GM19043 (cell line): ENCODE measurements around the gene GH2.
"Not testable (repeated sequence)": the region's sequence is repeated elsewhere in the genome, so short reads cannot be mapped to it uniquely, and the experiment has no call there.

Experiments used
- ATAC-seq: cut with Tn5 transposase; IDR thresholded peaks from one replicate; pipeline ENCODE4 v1.9.1; 2021; ENCODE audit warnings: low read depth; ENCODE audit not compliant: unreplicated experiment

Gene GH2

GRCh38 chr17:63874693-63875092, 7.1 kb downstream of the GH2 start:
- not testable (repeated sequence) for ATAC-seq

- not testable (repeated sequence) for ATAC-seq
Observed at GRCh38 chr17:63874061-63874626, 7.6 kb downstream of the GH2 start.

GRCh38 chr17:63873577-63873976, 8.2 kb downstream of the GH2 start, which contains the start of gene CSH2:
TSS of gene CSH2 (minus strand) at chr17:63873677. CDS start at chr17:63873614, 63 bp downstream.
- ATAC-seq = not testable (repeated sequence)

DNA sequence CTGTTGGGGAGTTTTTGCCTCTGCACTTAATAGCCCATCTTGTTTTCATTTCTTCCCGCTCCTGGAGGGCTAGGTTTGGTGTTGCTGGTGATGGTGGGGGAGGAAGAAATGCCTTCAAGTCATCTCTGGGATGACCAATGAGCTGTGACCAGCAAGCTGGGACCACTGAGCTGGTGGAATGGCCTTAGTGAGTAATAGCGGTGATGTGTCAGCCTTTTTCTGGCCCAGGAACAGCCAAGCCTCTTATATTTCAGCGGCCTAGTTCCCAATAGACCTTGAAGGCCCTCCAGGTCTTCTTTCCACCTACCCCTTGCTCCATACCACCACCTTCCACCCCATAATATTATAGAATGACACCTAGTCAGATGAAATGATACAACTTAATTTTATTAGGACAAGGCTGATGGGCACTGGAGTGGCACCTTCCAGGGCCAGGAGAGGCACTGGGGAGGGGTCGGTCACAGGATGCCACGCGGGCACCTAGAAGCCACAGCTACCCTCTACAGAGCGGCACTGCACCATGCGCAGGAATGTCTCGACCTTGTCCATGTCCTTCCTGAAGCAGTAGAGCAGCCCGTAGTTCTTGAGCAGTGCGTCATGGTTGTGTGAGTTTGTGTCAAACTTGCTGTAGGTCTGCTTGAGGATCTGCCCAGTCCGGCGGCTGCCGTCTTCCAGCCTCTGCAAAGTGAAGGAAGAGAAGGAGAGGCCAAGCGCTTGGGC, 9.9 kb downstream of the GH2 start:
- not testable (repeated sequence) for ATAC-seq

- not testable (repeated sequence) for ATAC-seq
Observed at GRCh38 chr17:63870292-63870665, 11.5 kb downstream of the GH2 start.

DNA sequence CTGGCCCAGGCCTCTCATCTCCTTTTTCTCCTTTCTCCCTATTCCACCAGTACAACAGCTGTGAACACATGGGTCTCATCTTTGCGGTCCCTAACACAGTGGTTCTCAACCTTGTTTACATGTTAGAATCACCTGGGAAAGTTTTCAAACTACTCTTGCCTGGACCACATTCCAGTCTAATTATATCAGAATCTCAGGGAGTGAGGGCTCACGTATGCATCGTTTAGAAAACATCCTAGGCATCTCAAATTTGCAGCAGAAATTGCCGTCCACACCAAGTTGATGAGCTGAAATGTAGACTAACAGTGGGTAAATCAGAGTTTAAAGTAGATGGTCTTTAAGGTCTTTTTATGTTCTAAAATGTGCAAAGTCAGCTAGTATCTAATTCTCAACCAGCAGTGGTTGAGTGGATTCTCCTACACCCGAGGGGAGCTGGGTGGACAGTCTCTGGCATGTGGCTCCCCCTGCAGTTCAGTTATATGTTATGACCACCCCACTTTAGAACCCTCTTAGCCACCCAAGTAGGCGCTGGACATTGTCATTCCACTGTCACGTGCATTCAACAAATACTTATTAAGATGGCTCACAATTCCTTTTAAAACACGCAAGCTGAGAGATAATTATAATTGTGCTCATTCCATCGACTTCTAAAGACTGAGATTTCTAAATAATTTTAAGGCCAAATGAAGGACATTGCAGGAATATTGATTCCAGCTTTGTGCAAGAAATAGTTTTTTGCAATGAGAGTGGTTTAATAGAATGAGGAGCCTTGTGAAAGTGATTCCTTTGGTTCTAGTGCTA, 12.1 kb downstream of the GH2 start:
- not testable (repeated sequence) for ATAC-seq

DNA sequence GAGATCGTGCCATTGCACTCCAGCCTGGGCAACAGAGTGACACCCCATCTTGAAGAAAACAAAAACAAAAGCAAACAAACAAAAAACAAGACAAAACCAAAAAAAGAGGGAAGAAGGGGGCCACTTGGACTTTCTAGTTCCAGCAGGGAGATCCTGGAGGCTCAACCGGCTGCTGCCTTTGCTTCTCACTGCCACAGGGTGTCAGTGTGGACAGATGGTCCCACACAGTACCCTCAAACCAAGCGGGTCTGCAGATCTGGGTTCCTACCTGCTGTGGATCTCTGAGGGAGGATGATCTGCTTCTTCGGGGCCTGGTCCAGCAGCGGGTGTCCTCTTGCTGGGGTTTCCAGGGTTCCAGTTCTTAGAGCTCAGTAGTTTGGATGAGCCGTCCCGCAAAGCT, 15.1 kb downstream of the GH2 start:
- ATAC-seq = not testable (repeated sequence)

DNA sequence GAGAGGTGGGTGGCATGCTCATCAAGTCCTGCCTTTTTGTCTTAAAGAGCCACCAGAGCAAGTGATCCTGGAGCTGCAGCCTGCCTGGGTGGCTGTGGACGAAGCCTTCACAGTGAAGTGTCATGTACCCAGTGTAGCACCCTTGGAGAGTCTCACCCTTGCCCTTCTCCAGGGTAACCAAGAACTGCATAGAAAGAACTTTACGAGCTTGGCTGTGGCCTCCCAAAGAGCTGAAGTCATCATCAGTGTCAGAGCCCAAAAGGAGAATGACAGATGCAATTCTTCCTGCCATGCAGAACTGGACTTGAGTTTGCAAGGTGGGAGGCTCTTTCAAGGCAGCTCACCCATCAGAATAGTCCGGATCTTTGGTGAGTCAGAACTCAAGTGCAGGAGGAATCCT, 22.5 kb downstream of the GH2 start:
- no peak for ATAC-seq

DNA sequence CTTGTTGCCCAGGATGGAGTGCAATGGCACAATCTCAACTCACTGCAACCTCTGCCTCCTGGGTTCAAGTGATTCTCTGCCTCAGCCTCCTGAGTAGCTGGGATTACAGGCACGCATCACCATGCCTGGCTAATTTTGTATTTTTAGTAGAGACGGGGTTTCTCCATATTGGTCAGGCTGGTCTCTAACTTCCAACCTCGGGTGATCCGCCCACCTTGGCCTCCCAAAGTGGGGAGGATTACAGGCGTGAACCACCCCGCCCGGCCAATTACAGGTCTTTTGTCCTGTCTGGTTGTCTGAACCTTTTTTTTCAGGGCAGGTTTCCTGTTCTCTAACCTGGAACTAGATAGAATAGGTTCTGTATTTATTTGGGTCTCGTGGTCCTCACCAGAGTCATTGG, 25.3 kb downstream of the GH2 start:
- ATAC-seq = not testable (repeated sequence)

DNA sequence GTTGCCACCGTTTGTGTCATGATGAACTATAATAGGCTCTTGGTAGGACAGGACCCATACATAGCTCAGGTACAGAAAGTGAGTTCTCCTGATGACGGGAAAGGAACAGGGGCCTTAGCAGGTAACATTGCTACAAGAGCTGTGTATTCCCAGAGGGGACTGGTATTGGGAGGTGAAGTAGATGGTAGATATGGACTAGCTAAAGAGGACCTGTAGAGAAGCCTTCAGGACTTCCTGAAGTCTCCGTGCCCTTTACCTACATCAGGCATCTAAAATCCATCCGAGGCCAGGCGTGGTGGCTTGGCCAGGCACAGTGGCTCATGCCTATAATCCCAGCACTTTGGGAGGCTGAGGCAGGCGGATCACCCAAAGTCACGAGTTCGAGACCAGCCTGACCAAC, 26.6 kb downstream of the GH2 start:
- ATAC-seq = no peak

DNA sequence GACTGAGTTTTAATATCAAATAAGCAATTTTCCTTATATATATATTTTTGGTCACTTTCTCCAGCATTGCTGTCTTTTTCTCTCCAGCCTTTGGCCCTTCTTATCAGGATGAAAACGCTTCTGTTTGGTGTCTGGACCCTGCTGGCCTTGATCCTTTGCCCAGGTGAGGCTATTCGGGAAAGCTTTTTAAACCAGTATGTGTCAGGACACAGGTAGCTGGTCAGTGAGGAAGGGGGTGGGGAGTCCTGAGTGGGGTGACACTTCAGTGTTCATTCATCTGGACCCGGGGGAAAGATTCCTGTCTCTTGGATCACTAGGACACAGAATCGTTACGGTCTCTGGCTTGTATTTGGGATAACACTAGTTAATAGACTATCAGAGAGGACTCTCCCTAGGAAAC, 27.0 kb downstream of the GH2 start:
- ATAC-seq = no peak

DNA sequence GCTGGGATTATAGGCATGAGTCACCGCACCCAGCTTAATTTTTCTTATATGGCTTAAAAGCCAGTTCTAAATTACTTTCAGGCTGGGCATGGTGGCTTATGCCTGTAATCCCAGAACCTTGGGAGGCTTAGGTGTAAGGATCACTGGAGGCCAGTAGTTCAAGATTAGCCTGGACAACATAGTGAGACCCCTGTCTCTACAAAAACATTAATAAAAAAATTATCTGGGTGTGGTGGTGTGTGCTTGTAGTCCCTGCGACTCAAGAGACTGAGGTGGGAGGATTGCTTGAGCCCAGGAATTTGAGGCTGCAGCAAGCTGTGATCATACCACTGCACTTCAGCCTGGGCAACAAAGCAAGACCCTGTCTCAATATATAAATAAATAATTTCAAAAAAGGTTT, 28.5 kb downstream of the GH2 start:
- no peak for ATAC-seq

DNA sequence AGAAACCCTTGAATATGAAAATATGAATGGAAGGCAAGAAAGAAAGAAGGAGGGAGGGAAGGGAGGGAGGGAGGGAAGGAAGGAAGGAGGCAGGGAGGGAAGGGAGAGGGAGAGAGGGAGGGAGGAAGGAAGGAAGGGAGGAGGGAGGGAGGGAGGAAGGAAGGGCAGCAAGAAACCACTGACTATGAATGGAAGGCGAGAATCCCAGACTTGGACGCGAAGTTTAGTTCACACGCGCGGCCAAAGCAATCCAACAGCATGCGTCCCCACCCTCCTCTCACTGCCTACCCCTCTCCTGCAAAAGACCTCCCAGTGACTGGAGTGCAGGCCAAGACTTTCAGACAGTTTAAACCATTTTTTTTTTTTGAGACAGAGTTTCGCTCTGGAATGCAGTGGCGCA, 31.3 kb downstream of the GH2 start:
- ATAC-seq = no peak

DNA sequence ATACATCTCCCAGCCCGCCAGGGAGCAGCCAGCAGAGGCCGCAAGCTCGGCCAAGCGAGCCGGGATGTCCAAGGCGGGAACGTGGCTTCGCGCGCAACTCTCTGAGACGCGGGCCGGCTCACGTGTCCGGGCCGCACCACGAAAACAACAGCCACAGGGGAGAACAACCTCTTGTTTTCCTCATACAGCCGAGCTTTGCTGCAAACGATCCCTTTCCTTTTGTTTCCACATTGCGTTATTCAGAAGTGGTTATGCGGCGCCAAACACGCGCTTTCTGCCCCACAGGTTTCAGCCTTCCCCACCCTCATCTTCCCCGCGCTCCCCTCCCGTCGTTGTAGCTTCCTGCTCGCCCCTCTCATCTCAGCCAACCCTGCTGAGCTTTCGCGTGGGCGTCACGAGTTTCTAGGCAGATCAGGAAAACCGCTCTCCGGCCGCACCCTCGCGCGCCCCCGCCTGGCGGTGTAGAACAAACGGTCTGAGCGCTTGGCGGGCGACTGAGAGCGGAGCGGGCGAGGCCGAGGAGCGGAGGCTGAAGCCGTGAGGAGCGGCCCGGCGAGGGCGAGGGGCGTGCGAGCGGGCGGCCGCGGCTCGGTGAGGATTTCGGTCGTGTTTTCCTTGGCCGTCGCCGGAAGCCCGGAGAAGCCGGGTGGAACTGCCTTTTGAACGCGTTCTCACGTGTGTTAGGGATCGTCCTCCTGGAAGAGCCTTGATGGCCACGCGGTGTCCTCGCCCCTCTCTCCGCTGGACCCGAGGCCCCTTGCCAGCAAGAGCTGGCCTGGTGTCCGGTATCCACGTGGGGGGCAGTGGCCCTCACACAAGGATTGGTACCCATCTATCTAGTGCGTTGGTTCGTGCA, 32.7 kb downstream of the GH2 start:
- ATAC-seq = peak; percentile 89

DNA sequence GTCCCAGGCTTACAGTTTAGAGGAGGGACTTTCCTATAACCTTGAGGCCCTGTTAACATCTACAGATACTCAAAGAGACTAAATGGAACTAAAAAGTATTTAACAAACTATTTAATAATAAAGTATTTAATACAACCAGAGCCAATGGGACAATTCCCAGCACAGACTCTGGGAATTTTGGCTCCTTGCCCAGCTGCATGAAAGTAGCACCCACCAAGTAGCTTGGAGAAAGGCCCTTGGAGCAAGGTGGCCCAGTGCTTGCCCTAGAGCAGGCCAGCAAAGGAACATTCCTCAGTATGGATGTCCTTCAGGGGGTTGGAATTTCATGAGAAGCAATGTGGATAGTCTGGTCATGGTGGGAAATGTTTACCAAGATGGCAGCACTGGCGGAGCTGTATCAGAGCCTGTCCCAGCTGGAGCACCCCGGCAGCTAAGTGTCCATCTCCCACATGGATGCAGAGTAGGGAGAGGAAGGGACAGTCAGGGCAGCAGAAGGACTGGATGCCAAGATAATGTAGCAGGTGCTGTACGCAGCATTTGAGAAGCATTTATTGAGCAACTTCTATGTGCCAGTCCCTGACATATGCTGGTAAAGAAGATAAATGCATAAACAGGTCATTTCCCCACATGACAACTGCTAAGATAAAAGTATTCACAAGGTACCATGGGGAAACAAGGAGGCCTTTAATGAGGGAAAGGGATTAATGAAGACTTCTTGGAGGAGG, 34.1 kb downstream of the GH2 start:
- ATAC-seq = no peak

DNA sequence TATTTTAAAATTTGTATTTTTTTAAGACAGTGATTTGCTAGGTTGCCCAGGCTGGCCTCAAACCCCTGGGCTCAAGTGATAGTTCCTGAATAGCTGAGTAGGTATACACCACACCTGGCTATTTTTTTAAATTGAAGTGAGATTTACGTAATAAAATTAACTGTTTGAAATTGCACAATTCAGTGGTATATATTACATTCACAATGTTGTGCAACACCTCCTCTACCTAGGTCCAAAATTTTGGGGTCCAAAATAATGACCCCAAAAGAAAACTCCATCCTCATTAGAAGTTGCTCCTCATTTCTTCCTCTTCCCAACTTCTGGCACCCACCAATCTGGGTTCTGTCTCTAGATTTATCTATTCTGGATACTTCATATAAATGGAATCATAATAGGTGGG, 36.2 kb downstream of the GH2 start:
- ATAC-seq = no peak

GRCh38 chr17:63843910-63844677, 37.6 kb downstream of the GH2 start:
- no peak for ATAC-seq

DNA sequence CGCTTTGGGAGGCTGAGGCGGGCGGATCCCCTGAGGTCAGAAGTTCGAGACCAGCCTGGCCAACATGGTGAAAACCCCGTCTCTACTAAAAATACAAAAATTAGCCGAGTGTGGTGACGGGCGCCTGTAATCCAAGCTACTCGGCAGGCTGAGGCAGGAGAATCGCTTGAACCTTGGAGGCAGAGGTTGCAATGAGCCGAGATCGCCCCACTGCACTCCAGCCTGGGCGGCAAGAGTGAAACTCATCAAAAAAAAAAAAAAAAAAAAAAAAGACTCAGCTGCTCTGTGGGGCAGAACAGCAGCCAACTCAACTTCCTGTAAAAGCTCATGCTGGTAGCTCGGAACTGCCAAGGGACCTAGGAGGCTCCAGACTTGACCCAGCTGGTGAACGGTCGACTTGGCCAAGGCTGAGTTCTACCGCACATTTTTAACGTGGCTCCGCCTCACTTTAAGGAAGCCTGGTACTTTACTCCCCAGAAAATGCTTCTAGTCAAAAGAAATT, 38.3 kb downstream of the GH2 start:
- ATAC-seq = not testable (repeated sequence)
